ENCODE measurements around the gene CASP7.

GRCh38 chr10:113708640-113709039 lies 28.9 kb downstream of the CASP7 start:
- TF ChIP-seq CTCF (IDR thresholded peaks at IDR 0.05) (no peak), POLR2A (IDR thresholded peaks at IDR 0.05) (no peak)
